Left lung (tissue), 10 donors: ENCODE results near the gene AMIGO3. TPM values are rescaled to one million over a fixed set of nuclear protein-coding genes. Genes with fewer than 3 reads are reported as not detected.

Experiments
- ATAC-seq: fragments of 200-7000 bp; cut with Tn5 transposase; one replicate; pipeline ENCODE4 v1.9.1; 2020; ENCODE audit warnings: moderate library complexity
- DNase-seq, 4 donors: peaks; one replicate each; pipeline ENCODE4 v3.0.0-alpha.2; 2013 to 2020
- H3K27ac ChIP-seq, 2 donors: fragments of 200-600 bp; sonication (generic) in 1 of 2; one replicate each; pipeline versions ENCODE4 v1.5.0 to v1.8.0; 2020 to 2021
- H3K27me3 ChIP-seq, 2 donors: fragments of 200-600 bp; sonication (generic) in 1 of 2; one replicate each; pipeline versions ENCODE4 v1.5.0 to v1.8.0; 2020 to 2021
- H3K36me3 ChIP-seq, 2 donors: fragments of 200-600 bp; sonication (generic) in 1 of 2; one replicate each; pipeline versions ENCODE4 v1.5.0 to v1.8.0; 2020 to 2021
- H3K4me1 ChIP-seq, 2 donors: fragments of 200-600 bp; one replicate each; pipeline ENCODE4 v1.8.0; 2021
- H3K4me3 ChIP-seq, 2 donors: fragments of 200-600 bp; sonication (generic) in 1 of 2; one replicate each; pipeline versions ENCODE4 v1.5.0 to v1.8.0; 2020 to 2021; ENCODE audit warnings: mild to moderate bottlenecking in 1 of 2
- H3K9me3 ChIP-seq, 2 donors: fragments of 200-600 bp; sonication (generic) in 1 of 2; one replicate each; pipeline versions ENCODE4 v1.5.0 to v1.8.0; 2020 to 2021
- intact Hi-C, 2 donors: fragments of 100-400 bp; cut with DNase I; formaldehyde crosslinking; loops; one replicate each; pipeline versions ENCODE4 v1.11.2 to v1.14.2; 2022
- polyA plus RNA-seq, 6 donors: library from polyadenylated mRNA; unstranded; fragments of 120-200 nt; gene quantifications; one replicate each; pipeline ENCODE4 v1.2.1, GENCODE V29; 2013; ENCODE audit not compliant: insufficient read length in 6 of 6
- total RNA-seq, 2 donors: library from RNA; stranded (reverse); fragmentation: NEBNext Ultra II Directional; extraction: Animal tissue kit (Norgen Biotek cat#: 25700); gene quantifications; one replicate each; pipeline ENCODE4 v1.2.1, GENCODE V29; 2021
- TF ChIP-seq, protein P1 (sequence below), 2 donors: fragments of 200-600 bp; sonication (generic) in 1 of 2; IDR thresholded peaks; one replicate each; pipeline versions ENCODE4 v1.5.0 to v1.8.0; 2021; ENCODE audit warnings: antibody characterized with exemption in 2 of 2
- donor health status: DM: no; HTN: yes; CAD: no.
- donor health status: DM: no; HTN: no; CAD: no.

Gene AMIGO3
- total and polyA plus RNA-seq, 8 donors, result 0.47 to 2.4 (median 1.8) TPM; not detected in 1

DNA sequence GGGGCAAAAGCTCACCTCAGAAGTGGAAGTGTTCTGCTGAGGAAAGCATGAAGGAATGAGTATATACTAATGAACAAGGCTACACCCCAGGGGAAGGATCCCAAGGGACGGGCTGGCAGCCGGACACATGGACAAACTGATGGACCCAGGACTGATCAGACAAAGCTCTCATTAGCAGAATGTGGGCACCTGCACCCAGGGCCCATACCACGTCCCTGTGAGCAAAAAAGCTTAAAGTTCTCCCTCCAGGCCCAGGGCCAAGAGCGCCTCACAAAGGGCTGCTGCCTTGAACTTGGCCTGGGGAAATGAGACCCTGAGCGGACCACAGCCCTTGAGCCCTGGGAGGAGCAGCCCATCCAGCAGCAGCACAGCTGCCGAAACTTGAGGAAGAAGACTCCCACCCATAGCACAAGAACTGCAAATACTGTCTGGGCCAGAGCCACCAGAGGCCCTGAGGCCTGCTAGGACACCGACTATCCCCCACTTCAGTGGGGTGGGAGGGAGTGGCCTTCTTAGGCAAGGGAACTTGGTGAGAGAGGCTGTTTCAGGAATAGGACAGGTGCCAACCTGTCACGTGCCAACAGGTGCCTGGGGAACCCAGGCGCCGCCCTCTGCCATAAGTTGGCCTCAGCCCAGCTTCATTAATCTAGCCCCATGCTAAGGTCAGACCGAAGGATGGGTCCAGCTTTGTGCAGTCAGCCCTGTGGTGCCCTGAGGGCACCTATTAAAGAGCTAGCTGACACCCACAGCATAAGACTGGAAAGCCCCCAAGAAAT, 6.6 kb upstream of the AMIGO3 start:
- no peak for ATAC-seq
- peaks cover 0 to 75% of the 10 kb centered on the region in 2 donors for H3K36me3 ChIP-seq
- intact Hi-C loops, result no loop called here

DNA sequence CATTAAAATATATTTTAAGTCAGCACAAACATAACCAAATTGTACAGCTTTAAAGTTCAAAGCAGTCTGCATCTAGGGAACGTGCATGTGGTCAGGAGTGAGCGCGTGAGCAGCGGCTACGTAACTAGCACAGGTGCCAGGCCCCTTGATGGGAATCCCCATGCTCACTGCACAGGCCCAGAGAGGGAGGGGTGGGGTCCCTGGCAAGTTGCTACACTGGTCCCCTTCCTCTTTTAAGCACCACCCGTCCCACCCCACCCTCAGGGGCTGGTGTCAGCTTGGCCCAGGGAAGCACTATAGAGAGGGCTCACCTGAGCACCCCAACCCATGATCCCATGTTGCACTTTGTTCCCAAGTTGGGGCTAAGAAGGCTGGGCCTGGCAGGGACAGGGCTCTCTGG, 5.1 kb upstream of the AMIGO3 start:
- intact Hi-C loops, result no loop called here
- Histone ChIP-seq H3K36me3 (peaks cover 0 to 68% of the 10 kb centered on the region in 2 donors), H3K4me3 (peak overlapping the region; percentile 95 to 99), H3K4me1 (peaks cover 19 to 50% of the 10 kb centered on the region in 2 donors), H3K9me3 (no peaks in the 10 kb centered on the region), H3K27me3 (no peaks in the 10 kb centered on the region), H3K27ac (peak overlapping the region; percentile 93 to 98)
- DNase-seq (peak in 1 of 4 donors; percentile 76), ATAC-seq (no peak)
- TF ChIP-seq, protein P1, sequence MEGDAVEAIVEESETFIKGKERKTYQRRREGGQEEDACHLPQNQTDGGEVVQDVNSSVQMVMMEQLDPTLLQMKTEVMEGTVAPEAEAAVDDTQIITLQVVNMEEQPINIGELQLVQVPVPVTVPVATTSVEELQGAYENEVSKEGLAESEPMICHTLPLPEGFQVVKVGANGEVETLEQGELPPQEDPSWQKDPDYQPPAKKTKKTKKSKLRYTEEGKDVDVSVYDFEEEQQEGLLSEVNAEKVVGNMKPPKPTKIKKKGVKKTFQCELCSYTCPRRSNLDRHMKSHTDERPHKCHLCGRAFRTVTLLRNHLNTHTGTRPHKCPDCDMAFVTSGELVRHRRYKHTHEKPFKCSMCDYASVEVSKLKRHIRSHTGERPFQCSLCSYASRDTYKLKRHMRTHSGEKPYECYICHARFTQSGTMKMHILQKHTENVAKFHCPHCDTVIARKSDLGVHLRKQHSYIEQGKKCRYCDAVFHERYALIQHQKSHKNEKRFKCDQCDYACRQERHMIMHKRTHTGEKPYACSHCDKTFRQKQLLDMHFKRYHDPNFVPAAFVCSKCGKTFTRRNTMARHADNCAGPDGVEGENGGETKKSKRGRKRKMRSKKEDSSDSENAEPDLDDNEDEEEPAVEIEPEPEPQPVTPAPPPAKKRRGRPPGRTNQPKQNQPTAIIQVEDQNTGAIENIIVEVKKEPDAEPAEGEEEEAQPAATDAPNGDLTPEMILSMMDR (IDR thresholded peaks at IDR 0.05), result no peak

More for the DNA sequence above, 6.6 kb upstream of the AMIGO3 start:
- Histone ChIP-seq H3K9me3 (no peaks in the 10 kb centered on the region), H3K4me1 (peaks cover 19 to 36% of the 10 kb centered on the region in 2 donors), H3K27ac (peak overlapping the region in 1 of 2 donors; percentile 5), H3K4me3 (no peak overlapping the region), H3K27me3 (no peaks in the 10 kb centered on the region)
- TF ChIP-seq, protein P1 (IDR thresholded peaks at IDR 0.05), result no peak
- peak in 1 of 4 donors; percentile 37 for DNase-seq

DNA sequence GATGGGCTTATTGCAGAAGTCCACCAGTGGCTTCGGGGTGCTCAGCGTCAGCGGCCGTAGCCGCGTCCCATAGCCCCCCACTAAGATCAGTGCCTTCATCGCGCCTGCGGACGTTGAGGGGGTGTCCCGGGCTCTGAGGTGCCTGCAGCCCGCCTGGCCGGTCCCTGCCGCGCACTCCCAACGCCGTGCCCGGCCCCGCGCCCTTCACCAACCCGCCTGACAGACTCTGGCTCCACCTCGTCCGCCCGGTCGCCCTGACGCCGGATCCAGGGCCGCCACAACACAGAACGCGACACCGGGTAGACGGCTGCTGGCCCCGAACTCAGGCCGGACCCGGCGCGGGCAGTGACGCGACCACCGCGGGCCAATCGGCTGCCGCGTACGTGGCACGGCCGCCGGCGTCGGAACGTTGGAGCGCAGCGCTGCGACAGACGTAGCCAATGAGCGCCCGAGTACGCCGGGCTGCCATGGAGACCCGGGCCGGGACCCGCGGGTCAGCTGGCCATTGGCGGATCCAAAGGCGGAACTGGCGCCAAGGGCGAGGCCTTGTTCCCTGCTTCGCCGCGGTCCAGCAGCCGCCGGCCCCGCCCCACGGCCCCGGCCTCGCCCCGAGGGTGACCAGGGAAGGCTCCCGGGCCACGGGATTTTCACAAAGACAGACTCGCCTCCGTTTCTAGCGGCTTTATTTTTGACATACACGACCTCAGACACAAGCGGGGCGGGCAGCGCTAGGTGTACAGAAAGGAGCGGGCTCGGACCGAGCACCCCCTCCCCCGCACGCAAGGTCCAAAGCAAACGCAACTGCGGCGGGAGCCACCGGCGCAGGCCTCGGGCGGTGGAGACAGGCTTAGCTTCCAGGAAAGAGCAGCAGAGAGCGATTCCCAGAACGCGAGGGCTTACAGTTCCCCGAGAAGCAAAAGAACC, 4.4 kb upstream of the AMIGO3 start, which contains the start of gene GMPPB:
Gene GMPPB, minus strand, starts transcription at position 324 of the 924 bp plus-strand sequence. Its CDS starts 225 bp downstream, at position 99.
- H3K9me3 ChIP-seq, result no peaks in the 10 kb centered on the region
- peak within 1 kb of the TSS; percentile 93 to 98 for H3K27ac ChIP-seq
- intact Hi-C loops, result no loop called here
- DNase-seq (peak; percentile 90 to 99 (median 98)), ATAC-seq (peak; percentile 87)
- H3K4me3 ChIP-seq, result peak within 1 kb of the TSS; percentile 95 to 99
- H3K27me3 ChIP-seq, result no peaks in the 10 kb centered on the region
- peaks cover 0 to 64% of the 10 kb centered on the region in 2 donors for H3K36me3 ChIP-seq
- TF ChIP-seq, protein P1 (IDR thresholded peaks at IDR 0.05), result no peak
- peaks cover 22 to 56% of the 10 kb centered on the region in 2 donors for H3K4me1 ChIP-seq

DNA sequence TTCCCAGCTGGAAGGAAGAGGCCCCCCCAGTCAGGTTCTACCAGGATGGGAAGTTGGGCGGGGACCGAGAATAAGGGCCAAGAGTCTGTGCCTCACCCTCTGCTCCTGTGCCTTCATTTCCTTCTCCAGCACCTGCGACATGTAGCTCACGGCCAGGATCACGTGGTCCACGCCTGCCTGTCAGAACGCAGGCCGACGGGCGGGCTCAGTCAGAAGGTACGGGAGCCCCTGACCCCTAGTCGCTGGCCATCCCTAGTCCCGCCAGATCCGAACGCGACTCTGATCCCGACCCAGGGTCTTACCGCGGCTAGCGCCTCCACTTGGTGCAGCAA, 3.8 kb upstream of the AMIGO3 start:
- TF ChIP-seq, protein P1 (IDR thresholded peaks at IDR 0.05), result no peak
- H3K4me3 ChIP-seq, result peak overlapping the region; percentile 95 to 99
- ATAC-seq (peak; percentile 43), DNase-seq (peak in 3 of 4 donors; percentile 59 to 92 (median 78))
- H3K4me1 ChIP-seq, result peaks cover 26 to 62% of the 10 kb centered on the region in 2 donors
- intact Hi-C loops, result no loop called here
- peak overlapping the region; percentile 93 to 98 for H3K27ac ChIP-seq
- peaks cover 0 to 58% of the 10 kb centered on the region in 2 donors for H3K36me3 ChIP-seq
- H3K9me3 ChIP-seq, result no peaks in the 10 kb centered on the region
- no peaks in the 10 kb centered on the region for H3K27me3 ChIP-seq
